Tibial nerve (tissue), 4 donors: ENCODE data around the gene DIS3L. TPM values are rescaled to one million over a fixed set of nuclear protein-coding genes. Genes with fewer than 3 reads are reported as not detected.
A peak's percentile ranks its signal among the peaks of the same experiment; 100 is the strongest.
"Not testable (repeated sequence)": the region's sequence is repeated elsewhere in the genome, so short reads cannot be mapped to it uniquely, and the experiment has no call there.

ENCODE experiments used
- DNase-seq, 2 donors: peaks; one replicate each; pipeline ENCODE4 v3.0.0-alpha.2; 2019; ENCODE audit warnings: low spot score in 2 of 2
- H3K27ac ChIP-seq, 4 donors: fragments of 200-600 bp; sonication (generic) in 3 of 4; one replicate each; pipeline ENCODE4 v1.5.1; 2017 to 2019; ENCODE audit warnings: mild to moderate bottlenecking in 1 of 4
- H3K27me3 ChIP-seq, 2 donors: fragments of 200-600 bp; sonication (generic) in 1 of 2; one replicate each; pipeline versions ENCODE4 v1.5.1 to v1.6.0; 2017 to 2019
- H3K36me3 ChIP-seq, 3 donors: fragments of 200-600 bp; sonication (generic); one replicate each; pipeline ENCODE4 v1.5.1; 2018 to 2019
- H3K4me1 ChIP-seq, 4 donors: fragments of 200-600 bp; sonication (generic) in 3 of 4; one replicate each; pipeline ENCODE4 v1.5.1; 2017 to 2019
- H3K4me3 ChIP-seq, 4 donors: fragments of 200-600 bp; sonication (generic) in 3 of 4; one replicate each; pipeline ENCODE4 v1.5.1; 2017 to 2019; ENCODE audit warnings: mild to moderate bottlenecking in 1 of 4, moderate library complexity in 1 of 4
- H3K9me3 ChIP-seq, 4 donors: fragments of 200-600 bp; sonication (generic) in 3 of 4; one replicate each; pipeline ENCODE4 v1.5.1; 2017 to 2019
- EP300 ChIP-seq, 2 donors: sonication (generic); formaldehyde crosslinking; IDR thresholded peaks; one replicate each; pipeline ENCODE4 v1.6.1; 2017; ENCODE audit warnings: antibody characterized with exemption in 2 of 2, mild to moderate bottlenecking in 1 of 2
- POLR2A ChIP-seq, 2 donors: fragments of 450-650 bp; IDR thresholded peaks; one replicate each; pipeline ENCODE4 v1.6.1; 2017; ENCODE audit warnings: antibody characterized with exemption in 2 of 2, mild to moderate bottlenecking in 2 of 2, moderate library complexity in 2 of 2
- WGBS, 2 donors: methylation state at CpG; one replicate each; pipeline ENCODE4 v1.1.5; 2018; 5-methylcytosine and 5-hydroxymethylcytosine counted together
- total RNA-seq, 4 donors: library from RNA; depleted of rRNA; stranded (reverse); fragments of >200 nt; gene quantifications; one replicate each; pipeline ENCODE4 v1.1.0, GENCODE V29; 2016
- TF ChIP-seq, protein P1 (sequence below), 5 experiments: fragments of 200-600 bp in 3 of 5; fragments of 450-650 bp in 2 of 5; sonication (generic) in 3 of 5; IDR thresholded peaks; one replicate each; pipeline ENCODE4 v1.5.1; 2016 to 2019; ENCODE audit warnings: antibody characterized with exemption in 5 of 5, mild to moderate bottlenecking in 3 of 5, moderate library complexity in 2 of 5

Gene DIS3L
- 10 to 100 TPM; 23.9 to 44.8 (median 38.3) TPM for total RNA-seq

DNA sequence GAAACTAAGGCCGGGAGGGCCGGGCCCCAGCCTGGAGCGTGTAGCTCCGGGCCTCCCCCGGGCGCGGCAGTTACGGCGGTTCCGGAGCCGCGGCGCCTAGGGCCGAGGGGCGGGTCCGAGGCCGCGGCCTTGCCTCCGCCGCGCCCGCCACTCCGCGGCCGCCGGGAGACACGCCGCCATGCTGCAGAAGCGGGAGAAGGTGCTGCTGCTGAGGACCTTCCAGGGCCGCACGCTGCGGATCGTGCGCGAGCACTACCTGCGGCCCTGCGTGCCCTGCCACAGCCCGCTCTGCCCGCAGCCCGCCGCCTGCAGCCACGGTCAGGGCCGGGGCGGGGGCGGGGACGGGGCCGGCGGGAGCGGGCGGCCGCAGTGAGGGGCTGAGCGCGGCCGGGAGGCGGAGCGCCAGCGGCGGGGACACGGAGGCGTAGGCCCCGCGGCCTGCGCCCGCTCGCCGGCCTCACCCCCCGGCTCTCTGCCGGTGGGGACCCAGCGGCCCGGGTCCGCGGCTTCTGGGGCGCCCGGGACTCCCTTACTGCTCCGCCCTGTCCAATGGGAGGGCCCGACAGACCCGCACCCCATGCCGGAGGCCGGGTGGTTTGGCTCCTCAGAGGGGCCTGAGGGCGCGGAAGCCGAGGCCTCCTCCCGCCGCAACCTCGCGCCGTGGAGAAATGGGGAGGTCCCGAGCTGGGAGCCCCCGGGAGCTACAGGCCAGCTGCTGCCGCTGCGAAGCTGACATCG is at the start of gene DIS3L:
Gene DIS3L (plus strand): TSS at position 150 of the 738 bp plus-strand sequence. CDS start 29 bp downstream, at position 179.
- Histone ChIP-seq H3K4me3 (peak within 1 kb of the TSS; percentile 65 to 80 (median 72)), H3K27me3 (no peaks in the 10 kb centered on the region), H3K36me3 (peaks cover 0 to 3% (median 0%) of the 10 kb centered on the region in 3 donors), H3K9me3 (no peaks in the 10 kb centered on the region), H3K4me1 (peaks cover 0 to 57% (median 17%) of the 10 kb centered on the region in 4 donors), H3K27ac (peak within 1 kb of the TSS; percentile 66 to 93 (median 88))
- WGBS, 2 donors, result 0% methylated on average over 19 to 23 of the region's 92 CpGs
- TF ChIP-seq POLR2A (IDR thresholded peaks at IDR 0.05), result peak in 1 of 2 donors; percentile 33
- TF ChIP-seq EP300 (IDR thresholded peaks at IDR 0.05), result no peak
- DNase-seq, result peak in 1 of 2 donors; percentile 18

DNA sequence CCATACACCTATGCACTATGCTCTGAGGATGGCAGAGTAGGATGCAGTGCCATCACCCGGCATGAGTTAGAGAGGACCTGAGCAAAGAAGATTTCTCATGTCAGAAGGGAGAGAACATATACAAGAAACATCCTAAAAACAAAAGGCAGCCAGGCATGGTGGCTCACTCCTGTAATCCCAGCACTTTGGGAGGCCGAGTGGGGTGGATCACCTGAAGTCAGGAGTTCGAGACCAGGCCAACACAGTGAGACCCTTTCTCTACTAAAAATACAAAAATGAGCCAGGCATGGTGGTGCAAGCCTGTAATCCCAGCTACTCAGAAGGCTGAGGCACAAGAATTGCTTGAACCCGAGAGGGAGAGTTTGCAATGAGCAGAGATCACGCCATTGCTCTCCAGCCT is 47.5 kb upstream of the DIS3L start:
- H3K27ac ChIP-seq, DNase-seq, H3K4me1 ChIP-seq, H3K36me3 ChIP-seq, H3K9me3 ChIP-seq, H3K4me3 ChIP-seq: not testable (repeated sequence)
- WGBS, 2 donors, result 82 to 92% methylated on average over 5 of the region's 5 CpGs
- H3K27me3 ChIP-seq, result peaks cover 0 to 43% of the 10 kb centered on the region in 2 donors

DNA sequence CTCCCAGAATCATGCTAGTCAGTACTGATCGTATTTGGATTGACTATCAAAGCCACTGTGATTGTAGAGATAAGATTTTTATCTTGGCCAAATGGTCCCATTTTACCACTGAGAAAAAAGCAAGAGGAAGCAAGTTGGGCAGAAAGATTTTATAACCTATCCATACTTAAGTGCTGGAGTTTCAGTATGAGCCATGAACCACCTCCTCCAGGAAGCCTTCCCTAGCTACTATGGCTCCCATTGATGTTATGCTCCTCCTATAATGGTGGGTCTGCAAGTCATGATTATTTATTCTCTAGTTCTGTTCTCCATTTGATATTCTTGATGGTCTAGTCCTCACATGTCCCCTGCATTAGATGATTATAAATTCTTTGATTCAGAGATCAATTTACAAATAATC is 46.4 kb upstream of the DIS3L start:
- Histone ChIP-seq H3K27me3 (peaks cover 0 to 54% of the 10 kb centered on the region in 2 donors), H3K36me3 (no peaks in the 10 kb centered on the region), H3K4me3 (no peak overlapping the region), H3K9me3 (no peaks in the 10 kb centered on the region), H3K4me1 (peaks cover 0 to 5% (median 4%) of the 10 kb centered on the region in 4 donors), H3K27ac (no peak overlapping the region)
- TF ChIP-seq, protein P1, sequence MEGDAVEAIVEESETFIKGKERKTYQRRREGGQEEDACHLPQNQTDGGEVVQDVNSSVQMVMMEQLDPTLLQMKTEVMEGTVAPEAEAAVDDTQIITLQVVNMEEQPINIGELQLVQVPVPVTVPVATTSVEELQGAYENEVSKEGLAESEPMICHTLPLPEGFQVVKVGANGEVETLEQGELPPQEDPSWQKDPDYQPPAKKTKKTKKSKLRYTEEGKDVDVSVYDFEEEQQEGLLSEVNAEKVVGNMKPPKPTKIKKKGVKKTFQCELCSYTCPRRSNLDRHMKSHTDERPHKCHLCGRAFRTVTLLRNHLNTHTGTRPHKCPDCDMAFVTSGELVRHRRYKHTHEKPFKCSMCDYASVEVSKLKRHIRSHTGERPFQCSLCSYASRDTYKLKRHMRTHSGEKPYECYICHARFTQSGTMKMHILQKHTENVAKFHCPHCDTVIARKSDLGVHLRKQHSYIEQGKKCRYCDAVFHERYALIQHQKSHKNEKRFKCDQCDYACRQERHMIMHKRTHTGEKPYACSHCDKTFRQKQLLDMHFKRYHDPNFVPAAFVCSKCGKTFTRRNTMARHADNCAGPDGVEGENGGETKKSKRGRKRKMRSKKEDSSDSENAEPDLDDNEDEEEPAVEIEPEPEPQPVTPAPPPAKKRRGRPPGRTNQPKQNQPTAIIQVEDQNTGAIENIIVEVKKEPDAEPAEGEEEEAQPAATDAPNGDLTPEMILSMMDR (IDR thresholded peaks at IDR 0.05), result no peak
- no peak for TF ChIP-seq EP300 (IDR thresholded peaks at IDR 0.05)
- TF ChIP-seq POLR2A (IDR thresholded peaks at IDR 0.05), result no peak
- 83 to 88% methylated on average over 1 of the region's 1 CpG for WGBS, 2 donors
- no peak for DNase-seq

DNA sequence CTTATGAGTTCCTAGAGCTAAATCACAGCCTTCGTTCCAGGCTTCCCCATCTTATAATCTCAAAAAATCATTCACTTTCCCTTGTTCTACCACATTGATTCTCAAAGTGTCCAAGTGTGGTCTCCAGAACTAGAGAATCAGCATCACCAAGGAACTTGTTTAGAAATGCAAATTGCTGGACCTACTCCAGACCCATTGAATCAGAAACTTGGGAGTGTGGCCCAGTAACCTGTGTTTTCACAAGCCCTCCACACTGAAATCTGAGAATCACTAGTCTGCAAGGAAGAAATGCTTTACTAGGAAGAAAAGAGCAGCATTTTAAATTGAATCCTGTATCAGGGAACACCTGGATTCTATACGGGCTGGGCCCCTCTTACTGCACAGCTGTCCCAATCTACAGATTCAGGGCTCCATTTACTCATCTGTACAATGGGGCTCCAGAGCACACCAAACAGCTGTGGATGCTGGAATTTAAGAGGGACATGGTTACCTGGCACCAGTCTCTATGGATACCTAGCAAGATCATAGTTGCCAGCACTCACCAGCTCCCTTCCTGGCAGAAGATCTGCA is 43.7 kb upstream of the DIS3L start:
- H3K4me3 ChIP-seq, result no peak overlapping the region
- DNase-seq, result no peak
- TF ChIP-seq, protein P1 (IDR thresholded peaks at IDR 0.05), result no peak
- TF ChIP-seq POLR2A (IDR thresholded peaks at IDR 0.05) (no peak), EP300 (IDR thresholded peaks at IDR 0.05) (no peak)
- no peaks in the 10 kb centered on the region for H3K36me3 ChIP-seq
- peaks cover 0 to 31% (median 27%) of the 10 kb centered on the region in 4 donors for H3K4me1 ChIP-seq
- no peaks in the 10 kb centered on the region for H3K9me3 ChIP-seq
- WGBS, 2 donors, result 78 to 86% methylated on average over 2 of the region's 2 CpGs
- no peak overlapping the region for H3K27ac ChIP-seq
- H3K27me3 ChIP-seq, result peaks cover 0 to 74% of the 10 kb centered on the region in 2 donors

DNA sequence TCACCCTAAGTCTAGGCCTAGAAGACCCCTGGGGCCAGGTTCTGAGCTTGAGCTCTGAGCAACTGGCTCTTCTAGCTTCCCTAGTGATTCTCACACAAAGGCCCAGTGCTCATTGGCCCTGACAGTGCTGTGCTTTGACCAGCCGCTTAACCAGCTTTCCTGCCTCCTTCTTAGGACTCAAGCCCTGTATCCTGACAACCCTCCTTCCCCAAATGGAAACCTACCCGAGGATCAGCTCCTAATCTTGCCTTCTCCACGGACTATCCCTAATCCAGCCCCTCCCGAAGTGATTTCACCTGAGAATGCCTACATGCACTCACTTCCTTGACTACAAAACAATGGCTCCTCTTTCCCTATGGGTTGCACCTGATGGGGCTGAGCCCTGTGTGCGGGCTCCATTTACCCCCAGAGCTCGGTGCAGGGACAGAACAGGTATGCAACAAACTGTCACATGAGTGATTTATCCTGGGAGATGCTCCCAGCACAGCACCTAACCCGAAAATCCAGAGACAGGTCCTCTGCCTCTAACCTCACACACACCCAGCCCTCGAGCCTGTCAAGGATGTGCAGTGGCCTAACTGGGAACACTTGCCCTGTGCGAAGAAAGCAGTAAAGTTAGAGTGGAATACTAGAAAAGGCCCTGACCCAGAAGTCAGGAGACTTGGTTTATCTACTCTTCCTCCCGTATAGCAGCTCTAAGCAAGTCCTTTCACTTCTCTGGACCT is 42.1 kb upstream of the DIS3L start:
- Histone ChIP-seq H3K9me3 (no peaks in the 10 kb centered on the region), H3K36me3 (no peaks in the 10 kb centered on the region), H3K4me1 (peaks cover 0 to 32% (median 27%) of the 10 kb centered on the region in 4 donors), H3K27me3 (peaks cover 0 to 75% of the 10 kb centered on the region in 2 donors), H3K27ac (no peak overlapping the region), H3K4me3 (no peak overlapping the region)
- WGBS, 2 donors, result 59 to 60% methylated on average over 10 of the region's 10 CpGs
- DNase-seq, result no peak
- TF ChIP-seq EP300 (IDR thresholded peaks at IDR 0.05) (no peak), POLR2A (IDR thresholded peaks at IDR 0.05) (no peak)
- TF ChIP-seq, protein P1 (IDR thresholded peaks at IDR 0.05), result no peak
